Type B pancreatic cell (in vitro differentiated cells): ENCODE measurements around the gene DCC. TPM values are rescaled to one million over a fixed set of nuclear protein-coding genes. Genes with fewer than 3 reads are reported as not detected.
A peak's percentile ranks its signal among the peaks of the same experiment; 100 is the strongest.

Experiments
- DNase-seq: peaks from one replicate; pipeline ENCODE4 v3.0.0; 2021; ENCODE audit warnings: mixed read lengths; ENCODE audit not compliant: unreplicated experiment; ENCODE audit errors: extremely low spot score
- H3K27ac Mint-ChIP-seq: 2 replicates; pipeline ENCODE4 v1.8.0; 2021; ENCODE audit warnings: mild to moderate bottlenecking, mixed read lengths
- H3K27me3 Mint-ChIP-seq: 2 replicates; pipeline ENCODE4 v1.8.0; 2021; ENCODE audit warnings: mixed read lengths
- H3K36me3 Mint-ChIP-seq: 2 replicates; pipeline ENCODE4 v1.8.0; 2021; ENCODE audit warnings: mixed read lengths
- H3K4me1 Mint-ChIP-seq: one replicate; pipeline ENCODE4 v1.8.0; 2021; ENCODE audit warnings: mixed read lengths; ENCODE audit not compliant: unreplicated experiment
- H3K4me3 Mint-ChIP-seq: 2 replicates; pipeline ENCODE4 v1.8.0; 2021; ENCODE audit warnings: mild to moderate bottlenecking, mixed read lengths
- H3K9me3 Mint-ChIP-seq: 2 replicates; pipeline ENCODE4 v1.8.0; 2021; ENCODE audit warnings: mixed read lengths
- total RNA-seq: library from RNA; stranded (reverse); gene quantifications from 2 replicates; pipeline ENCODE4 v1.2.1, GENCODE V29; 2021; ENCODE audit warnings: low replicate concordance
- TF ChIP-seq, protein P1 (sequence below): fragments of 200-600 bp; sonication (generic); conservative IDR thresholded peaks from 2 replicates; pipeline ENCODE4 v1.5.0; 2021; ENCODE audit warnings: antibody characterized with exemption, mild to moderate bottlenecking

Gene DCC
- total RNA-seq, 1 donor from 2014 or later: 11.6 TPM

DNA sequence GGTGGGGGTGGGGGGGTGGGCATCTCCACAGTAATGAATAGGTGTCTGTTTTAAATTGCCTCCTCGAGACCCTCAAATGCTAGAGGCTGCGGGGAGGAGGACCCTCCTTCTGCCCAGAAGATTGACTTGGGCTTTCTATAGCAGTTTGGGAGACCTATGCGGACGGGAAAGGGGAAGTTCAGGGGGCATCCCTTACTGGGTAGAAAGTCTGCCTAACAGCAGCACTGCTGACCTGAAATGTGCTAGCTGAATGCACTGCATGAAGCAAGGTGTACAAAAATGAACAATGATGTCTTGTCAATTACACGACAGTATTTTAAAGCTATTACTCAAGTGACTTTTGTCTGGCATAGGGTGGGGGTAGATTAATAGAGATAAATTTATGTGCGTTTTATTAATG lies 2.5 kb downstream of the DCC start:
- Mint-ChIP-seq H3K9me3 (peaks cover 4% of the 10 kb centered on the region), H3K27ac (no peak overlapping the region), H3K27me3 (peaks cover 54% of the 10 kb centered on the region), H3K36me3 (no peaks in the 10 kb centered on the region), H3K4me1 (peaks cover 18% of the 10 kb centered on the region), H3K4me3 (no peak overlapping the region)
- TF ChIP-seq, protein P1, sequence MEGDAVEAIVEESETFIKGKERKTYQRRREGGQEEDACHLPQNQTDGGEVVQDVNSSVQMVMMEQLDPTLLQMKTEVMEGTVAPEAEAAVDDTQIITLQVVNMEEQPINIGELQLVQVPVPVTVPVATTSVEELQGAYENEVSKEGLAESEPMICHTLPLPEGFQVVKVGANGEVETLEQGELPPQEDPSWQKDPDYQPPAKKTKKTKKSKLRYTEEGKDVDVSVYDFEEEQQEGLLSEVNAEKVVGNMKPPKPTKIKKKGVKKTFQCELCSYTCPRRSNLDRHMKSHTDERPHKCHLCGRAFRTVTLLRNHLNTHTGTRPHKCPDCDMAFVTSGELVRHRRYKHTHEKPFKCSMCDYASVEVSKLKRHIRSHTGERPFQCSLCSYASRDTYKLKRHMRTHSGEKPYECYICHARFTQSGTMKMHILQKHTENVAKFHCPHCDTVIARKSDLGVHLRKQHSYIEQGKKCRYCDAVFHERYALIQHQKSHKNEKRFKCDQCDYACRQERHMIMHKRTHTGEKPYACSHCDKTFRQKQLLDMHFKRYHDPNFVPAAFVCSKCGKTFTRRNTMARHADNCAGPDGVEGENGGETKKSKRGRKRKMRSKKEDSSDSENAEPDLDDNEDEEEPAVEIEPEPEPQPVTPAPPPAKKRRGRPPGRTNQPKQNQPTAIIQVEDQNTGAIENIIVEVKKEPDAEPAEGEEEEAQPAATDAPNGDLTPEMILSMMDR: no peak
- no peak for DNase-seq

DNA sequence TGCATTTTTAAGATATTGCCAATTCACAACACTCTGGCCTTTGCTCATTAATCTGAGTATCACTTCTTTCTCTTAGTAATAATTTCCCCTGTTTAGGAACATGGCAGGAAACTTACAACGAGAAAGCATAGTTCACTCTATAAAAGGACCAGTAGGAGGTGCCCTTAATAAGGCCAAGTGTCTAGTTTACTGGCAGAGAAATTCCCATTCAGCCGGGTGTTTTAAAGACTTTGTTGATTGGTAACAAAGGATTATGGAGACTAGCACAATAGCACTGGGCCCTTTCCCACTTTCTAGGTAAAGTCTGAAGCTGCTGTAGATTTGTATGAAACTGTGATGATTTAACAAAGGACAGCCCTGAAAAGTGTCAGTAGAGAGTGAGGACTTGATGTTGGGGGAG lies 3.1 kb downstream of the DCC start:
- no peak overlapping the region for H3K4me3 Mint-ChIP-seq
- TF ChIP-seq, protein P1: peak; percentile 67
- no peak overlapping the region for H3K27ac Mint-ChIP-seq
- H3K9me3 Mint-ChIP-seq: peaks cover 2% of the 10 kb centered on the region
- peaks cover 47% of the 10 kb centered on the region for H3K27me3 Mint-ChIP-seq
- H3K4me1 Mint-ChIP-seq: peaks cover 18% of the 10 kb centered on the region
- no peak for DNase-seq
- no peaks in the 10 kb centered on the region for H3K36me3 Mint-ChIP-seq

DNA sequence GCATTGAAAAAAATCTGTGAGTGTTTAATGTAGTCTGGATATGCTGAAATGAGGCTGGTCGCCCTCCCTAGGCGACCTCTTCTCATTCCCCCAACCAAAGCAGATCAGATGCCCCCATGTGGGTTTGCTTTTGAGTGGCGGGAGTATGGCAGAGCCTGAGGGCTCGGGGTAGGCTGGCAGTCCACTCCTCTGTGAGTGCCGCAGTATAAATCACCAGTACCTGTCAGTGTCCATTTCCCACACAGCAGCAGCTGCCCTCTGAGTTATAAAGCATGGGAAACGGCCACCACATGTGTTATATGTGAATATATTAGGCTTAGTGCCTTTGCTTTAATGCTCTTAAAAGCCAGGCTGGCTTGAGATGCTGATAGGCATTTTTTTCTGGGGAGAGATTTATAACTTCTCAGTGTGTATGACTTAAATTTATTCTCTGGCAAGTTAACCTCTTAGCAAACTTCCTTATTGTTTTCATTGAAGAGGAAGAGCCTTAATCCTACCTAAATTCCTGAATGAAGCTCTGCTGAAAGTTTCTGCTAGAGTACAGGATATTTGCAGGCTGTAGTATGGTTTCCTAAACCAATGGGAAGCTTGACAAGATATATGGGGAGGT lies 3.8 kb downstream of the DCC start:
- TF ChIP-seq, protein P1: no peak
- Mint-ChIP-seq H3K4me3 (no peak overlapping the region), H3K9me3 (peaks cover 6% of the 10 kb centered on the region), H3K36me3 (no peaks in the 10 kb centered on the region), H3K4me1 (peaks cover 18% of the 10 kb centered on the region), H3K27ac (no peak overlapping the region), H3K27me3 (peaks cover 40% of the 10 kb centered on the region)
- DNase-seq: no peak

DNA sequence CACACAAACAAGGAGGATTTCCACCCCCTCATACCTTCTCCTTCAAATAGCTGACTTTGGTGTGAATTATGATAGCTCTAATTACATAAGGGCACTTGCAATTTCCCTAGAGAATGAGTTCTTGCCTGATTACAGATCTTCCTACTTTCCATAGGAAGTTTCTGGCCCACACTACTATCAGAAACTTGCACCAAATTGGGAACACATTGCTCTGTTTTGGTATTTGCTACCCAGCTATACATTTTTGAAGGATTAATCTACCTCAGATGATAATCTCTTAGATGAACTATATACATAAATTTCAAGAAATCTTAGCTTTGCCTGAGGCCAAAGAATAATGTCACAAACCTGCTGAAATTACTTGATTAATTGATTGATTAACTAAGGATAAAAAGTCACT lies 4.9 kb downstream of the DCC start:
- H3K27me3 Mint-ChIP-seq: peaks cover 30% of the 10 kb centered on the region
- H3K36me3 Mint-ChIP-seq: no peaks in the 10 kb centered on the region
- DNase-seq: no peak
- peaks cover 6% of the 10 kb centered on the region for H3K9me3 Mint-ChIP-seq
- TF ChIP-seq, protein P1: no peak
- no peak overlapping the region for H3K27ac Mint-ChIP-seq
- peaks cover 14% of the 10 kb centered on the region for H3K4me1 Mint-ChIP-seq
- H3K4me3 Mint-ChIP-seq: peak overlapping the region; percentile 14

DNA sequence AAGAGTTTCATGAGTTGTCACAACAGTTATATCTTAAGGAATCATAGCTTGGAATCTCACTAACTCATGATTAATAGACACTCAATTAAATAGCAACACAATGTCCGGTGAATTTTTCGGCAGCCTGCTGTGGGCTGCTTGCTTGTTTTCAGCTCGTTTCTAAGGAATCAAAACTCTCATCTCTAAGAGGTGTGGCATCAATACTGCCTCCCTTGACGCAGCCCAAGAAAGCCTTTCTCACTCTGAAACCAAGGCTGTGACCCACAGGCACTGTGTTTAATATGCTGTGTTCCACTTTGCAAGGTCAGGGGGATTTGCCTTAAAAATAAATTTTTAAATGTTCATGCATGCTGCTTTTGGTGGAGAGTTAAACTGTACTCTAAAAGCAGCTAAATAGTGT lies 5.4 kb downstream of the DCC start:
- Mint-ChIP-seq H3K27ac (no peak overlapping the region), H3K36me3 (no peaks in the 10 kb centered on the region), H3K4me1 (peaks cover 9% of the 10 kb centered on the region), H3K4me3 (no peak overlapping the region), H3K27me3 (peaks cover 25% of the 10 kb centered on the region), H3K9me3 (peaks cover 6% of the 10 kb centered on the region)
- TF ChIP-seq, protein P1: no peak
- no peak for DNase-seq

DNA sequence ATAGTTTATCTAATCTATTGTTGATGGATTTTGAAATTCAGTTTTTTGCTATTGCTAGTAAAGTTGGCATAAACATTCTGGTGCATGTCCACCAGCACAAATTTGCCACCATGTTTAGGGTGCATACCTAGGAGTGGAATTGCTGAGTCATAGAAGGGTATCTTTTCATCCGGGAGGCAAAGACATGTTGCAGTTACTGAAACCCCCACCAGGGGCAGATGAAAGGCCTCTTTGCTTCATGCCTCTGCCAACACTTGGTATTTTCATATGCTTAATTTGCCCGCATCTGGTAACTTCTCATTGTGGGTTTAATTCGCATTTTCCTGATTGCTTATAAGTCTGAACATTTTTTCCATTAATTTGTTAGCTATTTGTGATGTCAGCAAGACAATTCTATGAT lies 8.2 kb downstream of the DCC start:
- Mint-ChIP-seq H3K27ac (no peak overlapping the region), H3K9me3 (peaks cover 6% of the 10 kb centered on the region), H3K4me3 (no peak overlapping the region), H3K36me3 (no peaks in the 10 kb centered on the region), H3K27me3 (peaks cover 7% of the 10 kb centered on the region), H3K4me1 (no peaks in the 10 kb centered on the region)
- DNase-seq: no peak
- TF ChIP-seq, protein P1: peak; percentile 69
